Endodermal cell (in vitro differentiated cells): Measurements from ENCODE around the gene GFPT1. TPM values are rescaled to one million over a fixed set of nuclear protein-coding genes. Genes with fewer than 3 reads are reported as not detected.

Experiments
- DNase-seq: peaks from one replicate; pipeline ENCODE4 v3.0.0-alpha.2; 2017
- H3K27ac ChIP-seq: 2 replicates; pipeline ENCODE4 v1.5.1; 2013; ENCODE audit warnings: mild to moderate bottlenecking, low read depth, low read length, moderate library complexity
- H3K27me3 ChIP-seq: 2 replicates; pipeline ENCODE4 v1.6.1; 2013; ENCODE audit warnings: mild to moderate bottlenecking, low read length, moderate library complexity; ENCODE audit not compliant: insufficient read depth, control insufficient read depth, poor library complexity, severe bottlenecking
- H3K36me3 ChIP-seq: 2 replicates; pipeline ENCODE4 v1.7.0; 2013; ENCODE audit warnings: mild to moderate bottlenecking, low read length, moderate library complexity; ENCODE audit not compliant: control insufficient read depth, insufficient read depth
- H3K4me1 ChIP-seq: one replicate; pipeline ENCODE4 v1.7.0; 2013; ENCODE audit warnings: low read length; ENCODE audit not compliant: control insufficient read depth, insufficient read depth
- H3K4me3 ChIP-seq: 2 replicates; pipeline ENCODE4 v1.5.1; 2013; ENCODE audit warnings: mild to moderate bottlenecking, low read length, moderate library complexity
- H3K9ac ChIP-seq: 2 replicates; pipeline ENCODE4 v1.6.1; 2013; ENCODE audit warnings: mild to moderate bottlenecking, low read length, moderate library complexity; ENCODE audit not compliant: poor library complexity, severe bottlenecking; ENCODE audit errors: extremely low read depth
- H3K9me3 ChIP-seq: 2 replicates; pipeline ENCODE4 v1.6.1; 2013; ENCODE audit warnings: mild to moderate bottlenecking, low read length, moderate library complexity; ENCODE audit not compliant: control insufficient read depth
- H3K27ac Mint-ChIP-seq: 2 replicates; pipeline ENCODE4 v1.8.0; 2020; ENCODE audit warnings: mixed read lengths
- H3K27me3 Mint-ChIP-seq: 2 replicates; pipeline ENCODE4 v1.8.0; 2021; ENCODE audit warnings: mild to moderate bottlenecking, mixed read lengths; ENCODE audit not compliant: insufficient read depth
- H3K36me3 Mint-ChIP-seq: 2 replicates; pipeline ENCODE4 v1.8.0; 2020; ENCODE audit warnings: low read depth, mixed read lengths
- H3K4me1 Mint-ChIP-seq: 2 replicates; pipeline ENCODE4 v1.8.0; 2020; ENCODE audit warnings: mixed read lengths
- H3K4me3 Mint-ChIP-seq: 2 replicates; pipeline ENCODE4 v1.8.0; 2020; ENCODE audit warnings: mild to moderate bottlenecking, moderate library complexity, mixed read lengths
- H3K9me3 Mint-ChIP-seq: 2 replicates; pipeline ENCODE4 v1.8.0; 2020; ENCODE audit warnings: mild to moderate bottlenecking, mixed read lengths
- CTCF ChIP-seq: fragments of 200-600 bp; sonication (generic); conservative IDR thresholded peaks from 2 replicates; pipeline ENCODE4 v1.5.0; 2021; ENCODE audit warnings: antibody characterized with exemption, mild to moderate bottlenecking
- WGBS, 2 experiments: methylation state at CpG; one replicate each; pipeline versions ENCODE4 v1.1.5 to v1.1.7; 2013; ENCODE audit warnings: missing lambda C conversion rate in 2 of 2, mixed read lengths in 1 of 2; ENCODE audit not compliant: insufficient coverage in 1 of 2, insufficient read length in 1 of 2; 5-methylcytosine and 5-hydroxymethylcytosine counted together
- total RNA-seq, 2 donors: library from RNA; stranded (reverse); fragmentation: NEBNext Ultra II Directional in 1 of 2; extraction: Animal tissue kit (Norgen Biotek cat#: 25700) in 1 of 2; gene quantifications; 2 replicates in 1 of 2; 3 replicates in 1 of 2; pipeline ENCODE4 v1.2.1, GENCODE V29; 2021

GFPT1 gene
- total RNA-seq, 2 donors from 2014 or later: 79.8 to 95.9 TPM

- no peak overlapping the region for H3K9ac ChIP-seq
- no peak for DNase-seq
- H3K27me3 ChIP-seq: no peaks in the 10 kb centered on the region
- no peak overlapping the region for H3K4me3 ChIP-seq
- H3K4me1 ChIP-seq: no peaks in the 10 kb centered on the region
- no peak overlapping the region for H3K27ac Mint-ChIP-seq
- peaks cover 5% of the 10 kb centered on the region for H3K36me3 Mint-ChIP-seq
- H3K4me3 Mint-ChIP-seq: no peak overlapping the region
- no peaks in the 10 kb centered on the region for H3K9me3 ChIP-seq
- no peaks in the 10 kb centered on the region for H3K27me3 Mint-ChIP-seq
- TF ChIP-seq CTCF: no peak
- peaks cover 16% of the 10 kb centered on the region for H3K4me1 Mint-ChIP-seq
- H3K9me3 Mint-ChIP-seq: no peaks in the 10 kb centered on the region
- peaks cover 15% of the 10 kb centered on the region for H3K36me3 ChIP-seq
- WGBS, 2 experiments: 81 to 85% methylated on average over 3 of the region's 3 CpGs
- H3K27ac ChIP-seq: no peak overlapping the region
Measured at GRCh38 chr2:69390001-69390400, 3.0 kb upstream of the GFPT1 start.

DNA sequence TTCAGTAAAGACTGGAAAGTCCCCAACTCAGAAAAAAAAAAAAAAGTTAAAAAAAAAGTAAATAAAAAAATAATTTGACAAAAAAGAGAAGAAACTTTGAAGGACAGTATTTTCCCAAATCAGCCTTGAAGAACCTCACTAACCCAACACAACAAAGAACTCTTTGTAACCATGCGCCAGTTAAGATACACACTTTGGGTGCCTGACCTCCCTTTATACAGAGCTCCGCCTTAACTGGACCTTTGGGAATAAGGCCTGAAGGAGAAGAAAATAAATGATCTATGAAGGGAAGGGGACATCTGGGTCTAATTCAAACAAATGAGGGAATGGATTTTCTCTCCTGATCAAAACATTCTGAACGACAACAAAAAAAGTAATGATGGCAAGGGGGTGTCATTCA is 2.2 kb upstream of the GFPT1 start:
- peaks cover 2% of the 10 kb centered on the region for H3K36me3 Mint-ChIP-seq
- no peak overlapping the region for H3K4me3 ChIP-seq

GRCh38 chr2:69387770-69388481 is 899 bp upstream of the GFPT1 start:
- peak overlapping the region; percentile 47 for H3K27ac ChIP-seq
- no peaks in the 10 kb centered on the region for H3K27me3 ChIP-seq
- peak overlapping the region; percentile 82 for H3K9ac ChIP-seq
- no peak for DNase-seq
- H3K27ac Mint-ChIP-seq: peak overlapping the region; percentile 97
- H3K9me3 ChIP-seq: no peaks in the 10 kb centered on the region
- H3K4me3 Mint-ChIP-seq: peak overlapping the region; percentile 84
- TF ChIP-seq CTCF: no peak
- H3K36me3 ChIP-seq: peaks cover 3% of the 10 kb centered on the region
- peaks cover 18% of the 10 kb centered on the region for H3K4me1 Mint-ChIP-seq
- no peaks in the 10 kb centered on the region for H3K4me1 ChIP-seq
- H3K9me3 Mint-ChIP-seq: no peaks in the 10 kb centered on the region
- H3K27me3 Mint-ChIP-seq: no peaks in the 10 kb centered on the region
- 81 to 88% methylated on average over 12 to 14 of the region's 14 CpGs for WGBS, 2 experiments
- H3K36me3 Mint-ChIP-seq: peaks cover 2% of the 10 kb centered on the region
- H3K4me3 ChIP-seq: peak overlapping the region; percentile 97

More for the DNA sequence above, 2.2 kb upstream of the GFPT1 start:
- WGBS, 2 experiments: 95 to 100% methylated on average over 1 to 3 of the region's 3 CpGs
- Mint-ChIP-seq H3K4me3 (no peak overlapping the region), H3K27me3 (no peaks in the 10 kb centered on the region), H3K9me3 (no peaks in the 10 kb centered on the region), H3K4me1 (peaks cover 18% of the 10 kb centered on the region), H3K27ac (no peak overlapping the region)
- DNase-seq: no peak
- no peak overlapping the region for H3K27ac ChIP-seq
- no peaks in the 10 kb centered on the region for H3K4me1 ChIP-seq
- H3K9me3 ChIP-seq: no peaks in the 10 kb centered on the region
- no peak overlapping the region for H3K9ac ChIP-seq
- no peaks in the 10 kb centered on the region for H3K27me3 ChIP-seq
- peaks cover 10% of the 10 kb centered on the region for H3K36me3 ChIP-seq
- no peak for TF ChIP-seq CTCF
